Right atrium auricular region (tissue), 2 donors: Measurements from ENCODE around the gene NCKAP5. TPM values are rescaled to one million over a fixed set of nuclear protein-coding genes. Genes with fewer than 3 reads are reported as not detected.

Experiments used
- DNase-seq: peaks from one replicate; pipeline ENCODE4 v3.0.0-alpha.2; 2019; ENCODE audit warnings: low spot score
- H3K27ac ChIP-seq, 2 donors: fragments of 200-600 bp; sonication (generic); 1 replicate in 1 of 2; 2 replicates in 1 of 2; pipeline ENCODE4 v1.5.1; 2016 to 2019
- H3K27me3 ChIP-seq, 2 donors: fragments of 200-600 bp; sonication (generic); one replicate each; pipeline versions ENCODE4 v1.5.1 to v1.6.0; 2017 to 2019
- H3K36me3 ChIP-seq: fragments of 200-600 bp; sonication (generic); one replicate; pipeline ENCODE4 v1.5.1; 2016
- H3K4me1 ChIP-seq, 2 donors: fragments of 200-600 bp; sonication (generic); one replicate each; pipeline versions ENCODE4 v1.5.1 to v1.6.0; 2017 to 2019
- H3K4me3 ChIP-seq, 2 donors: fragments of 200-600 bp; sonication (generic); 1 replicate in 1 of 2; 2 replicates in 1 of 2; pipeline ENCODE4 v1.5.1; 2017 to 2019; ENCODE audit warnings: mild to moderate bottlenecking in 1 of 2, moderate library complexity in 1 of 2
- H3K9me3 ChIP-seq, 2 donors: fragments of 200-600 bp; sonication (generic); one replicate each; pipeline ENCODE4 v1.5.1; 2019
- total RNA-seq, 2 donors: library from RNA; depleted of rRNA; stranded (reverse); fragments of >200 nt; gene quantifications; one replicate each; pipeline ENCODE4 v1.1.0, GENCODE V29; 2016
- TF ChIP-seq, protein P1 (sequence below), 2 donors: fragments of 200-600 bp; sonication (generic); IDR thresholded peaks; one replicate each; pipeline ENCODE4 v1.5.1; 2019; ENCODE audit warnings: antibody characterized with exemption in 2 of 2

The NCKAP5 gene
- total RNA-seq, 2 donors from 2014 or later: 3.6 to 5.4 TPM

DNA sequence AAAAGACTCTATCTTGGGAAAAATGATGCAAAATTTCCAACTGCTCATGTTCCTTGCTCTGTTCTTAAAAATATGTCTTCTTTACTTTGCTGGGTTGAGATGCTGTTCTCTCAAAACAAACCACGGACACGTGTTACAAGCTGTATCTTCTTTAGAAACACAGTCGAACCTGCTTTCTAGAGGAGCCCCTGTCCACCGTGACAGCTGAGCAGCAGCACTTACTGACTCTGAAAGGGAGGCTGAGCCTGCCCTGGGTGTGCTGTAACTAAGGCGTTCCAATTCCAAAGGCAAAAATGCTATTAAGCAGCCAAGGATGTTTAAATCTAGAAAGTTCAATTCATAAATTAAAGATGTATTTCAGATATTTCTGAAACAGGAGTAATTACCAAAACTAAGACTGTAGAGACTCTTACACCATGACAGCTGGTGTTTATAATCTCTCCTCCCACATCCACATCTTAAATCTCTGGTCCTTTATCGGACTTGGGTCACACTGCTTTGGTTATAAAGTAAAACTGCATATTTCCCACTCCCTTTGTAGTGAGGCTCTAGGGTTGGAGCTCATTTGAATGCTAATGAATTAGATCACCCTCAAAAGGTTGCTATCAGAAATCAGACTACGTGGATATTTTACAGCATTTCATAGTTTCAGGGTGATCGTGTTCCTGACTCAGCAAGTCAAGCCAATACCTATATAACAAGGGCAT lies 617.1 kb downstream of the NCKAP5 start:
- Histone ChIP-seq H3K36me3 (no peaks in the 10 kb centered on the region), H3K27me3 (no peaks in the 10 kb centered on the region), H3K4me1 (no peaks in the 10 kb centered on the region), H3K27ac (no peak overlapping the region), H3K9me3 (no peaks in the 10 kb centered on the region), H3K4me3 (no peak overlapping the region)
- TF ChIP-seq, protein P1, sequence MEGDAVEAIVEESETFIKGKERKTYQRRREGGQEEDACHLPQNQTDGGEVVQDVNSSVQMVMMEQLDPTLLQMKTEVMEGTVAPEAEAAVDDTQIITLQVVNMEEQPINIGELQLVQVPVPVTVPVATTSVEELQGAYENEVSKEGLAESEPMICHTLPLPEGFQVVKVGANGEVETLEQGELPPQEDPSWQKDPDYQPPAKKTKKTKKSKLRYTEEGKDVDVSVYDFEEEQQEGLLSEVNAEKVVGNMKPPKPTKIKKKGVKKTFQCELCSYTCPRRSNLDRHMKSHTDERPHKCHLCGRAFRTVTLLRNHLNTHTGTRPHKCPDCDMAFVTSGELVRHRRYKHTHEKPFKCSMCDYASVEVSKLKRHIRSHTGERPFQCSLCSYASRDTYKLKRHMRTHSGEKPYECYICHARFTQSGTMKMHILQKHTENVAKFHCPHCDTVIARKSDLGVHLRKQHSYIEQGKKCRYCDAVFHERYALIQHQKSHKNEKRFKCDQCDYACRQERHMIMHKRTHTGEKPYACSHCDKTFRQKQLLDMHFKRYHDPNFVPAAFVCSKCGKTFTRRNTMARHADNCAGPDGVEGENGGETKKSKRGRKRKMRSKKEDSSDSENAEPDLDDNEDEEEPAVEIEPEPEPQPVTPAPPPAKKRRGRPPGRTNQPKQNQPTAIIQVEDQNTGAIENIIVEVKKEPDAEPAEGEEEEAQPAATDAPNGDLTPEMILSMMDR (IDR thresholded peaks at IDR 0.05): no peak
- no peak for DNase-seq

GRCh38 chr2:132949108-132949507 lies 619.2 kb downstream of the NCKAP5 start:
- no peaks in the 10 kb centered on the region for H3K27me3 ChIP-seq
- H3K27ac ChIP-seq: no peak overlapping the region
- H3K4me3 ChIP-seq: no peak overlapping the region
- no peaks in the 10 kb centered on the region for H3K36me3 ChIP-seq
- H3K9me3 ChIP-seq: no peaks in the 10 kb centered on the region
- no peaks in the 10 kb centered on the region for H3K4me1 ChIP-seq
- TF ChIP-seq, protein P1 (IDR thresholded peaks at IDR 0.05): no peak
- DNase-seq: no peak

DNA sequence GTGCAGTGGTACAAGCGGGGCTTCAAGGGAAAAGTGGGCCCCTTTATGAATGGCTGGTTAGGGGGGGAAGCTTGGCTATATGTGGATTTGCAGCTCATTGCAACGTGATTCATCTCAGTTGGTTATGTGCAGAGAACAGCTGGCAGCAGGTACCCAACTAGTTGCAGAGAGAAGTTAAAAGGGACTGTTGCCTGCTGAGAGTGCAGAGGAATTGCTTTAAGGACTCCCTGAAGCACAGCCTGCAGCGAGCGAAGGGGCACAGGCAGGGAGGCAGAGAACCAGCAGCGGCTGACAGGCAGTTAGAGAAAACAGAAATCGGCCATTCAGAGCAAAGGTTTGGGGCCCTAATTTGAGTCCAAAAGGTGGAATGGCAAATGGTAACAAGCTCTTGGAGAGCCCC lies 620.1 kb downstream of the NCKAP5 start:
- H3K27me3 ChIP-seq: no peaks in the 10 kb centered on the region
- H3K27ac ChIP-seq: no peak overlapping the region
- TF ChIP-seq, protein P1 (IDR thresholded peaks at IDR 0.05): no peak
- H3K4me1 ChIP-seq: no peaks in the 10 kb centered on the region
- no peaks in the 10 kb centered on the region for H3K9me3 ChIP-seq
- no peak for DNase-seq
- no peaks in the 10 kb centered on the region for H3K36me3 ChIP-seq
- H3K4me3 ChIP-seq: no peak overlapping the region

DNA sequence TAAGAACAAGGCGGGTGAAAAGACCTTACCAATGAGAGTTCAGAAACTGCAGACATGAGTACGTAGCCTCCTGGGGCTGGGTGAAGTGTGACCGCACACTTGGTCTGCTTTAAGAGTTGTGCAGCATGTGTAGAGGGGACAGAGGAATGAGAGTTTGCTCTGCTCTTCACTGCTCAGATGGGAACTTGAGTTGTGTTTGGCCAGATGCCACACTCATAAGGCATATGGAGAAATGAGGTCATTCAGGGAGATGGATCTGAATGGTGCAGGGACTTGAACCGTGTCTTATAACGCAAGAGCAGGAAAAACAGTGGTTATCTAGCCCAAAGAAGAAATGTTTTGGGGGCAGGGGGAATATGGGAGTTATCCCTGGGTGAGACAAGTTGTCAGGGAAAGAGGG lies 624.4 kb downstream of the NCKAP5 start:
- no peak overlapping the region for H3K27ac ChIP-seq
- no peaks in the 10 kb centered on the region for H3K4me1 ChIP-seq
- no peak for DNase-seq
- no peak overlapping the region for H3K4me3 ChIP-seq
- TF ChIP-seq, protein P1 (IDR thresholded peaks at IDR 0.05): no peak
- H3K9me3 ChIP-seq: no peaks in the 10 kb centered on the region
- no peaks in the 10 kb centered on the region for H3K27me3 ChIP-seq
- no peaks in the 10 kb centered on the region for H3K36me3 ChIP-seq

GRCh38 chr2:132941296-132942020 lies 626.8 kb downstream of the NCKAP5 start:
- TF ChIP-seq, protein P1 (IDR thresholded peaks at IDR 0.05): no peak
- H3K4me1 ChIP-seq: no peaks in the 10 kb centered on the region
- H3K4me3 ChIP-seq: no peak overlapping the region
- no peaks in the 10 kb centered on the region for H3K27me3 ChIP-seq
- no peaks in the 10 kb centered on the region for H3K36me3 ChIP-seq
- H3K27ac ChIP-seq: no peak overlapping the region
- no peaks in the 10 kb centered on the region for H3K9me3 ChIP-seq
- DNase-seq: no peak
